Osteocyte (in vitro differentiated cells): ENCODE data around the gene ING2. TPM values are rescaled to one million over a fixed set of nuclear protein-coding genes. Genes with fewer than 3 reads are reported as not detected.
"Not testable (repeated sequence)": the region's sequence is repeated elsewhere in the genome, so short reads cannot be mapped to it uniquely, and the experiment has no call there.

Experiments
- DNase-seq: peaks from one replicate; pipeline ENCODE4 v3.0.0; 2021; ENCODE audit warnings: mixed read lengths; ENCODE audit not compliant: unreplicated experiment; ENCODE audit errors: extremely low spot score
- H3K27ac Mint-ChIP-seq: one replicate; pipeline ENCODE4 v1.8.0; 2021; ENCODE audit warnings: mild to moderate bottlenecking, mixed read lengths; ENCODE audit not compliant: unreplicated experiment
- H3K27me3 Mint-ChIP-seq: one replicate; pipeline ENCODE4 v1.8.0; 2021; ENCODE audit warnings: mixed read lengths; ENCODE audit not compliant: unreplicated experiment
- H3K36me3 Mint-ChIP-seq: one replicate; pipeline ENCODE4 v1.8.0; 2021; ENCODE audit warnings: mixed read lengths; ENCODE audit not compliant: unreplicated experiment
- H3K4me1 Mint-ChIP-seq: one replicate; pipeline ENCODE4 v1.8.0; 2021; ENCODE audit warnings: mixed read lengths; ENCODE audit not compliant: unreplicated experiment
- H3K4me3 Mint-ChIP-seq: one replicate; pipeline ENCODE4 v1.8.0; 2021; ENCODE audit warnings: mild to moderate bottlenecking, moderate library complexity, mixed read lengths; ENCODE audit not compliant: unreplicated experiment
- H3K9me3 Mint-ChIP-seq: one replicate; pipeline ENCODE4 v1.8.0; 2021; ENCODE audit warnings: mixed read lengths; ENCODE audit not compliant: unreplicated experiment
- long read RNA-seq: library from polyadenylated mRNA; unstranded; transcript quantifications from one replicate; pipeline ENCODE4 v2.0.0, GENCODE V29; 2021
- total RNA-seq: library from RNA; stranded (reverse); gene quantifications from 2 replicates; pipeline ENCODE4 v1.2.1, GENCODE V29; 2021
- TF ChIP-seq, protein P1 (sequence below): fragments of 200-600 bp; sonication (generic); IDR thresholded peaks from 2 replicates; pipeline ENCODE4 v1.5.0; 2021; ENCODE audit warnings: antibody characterized with exemption, mild to moderate bottlenecking, moderate library complexity

Gene ING2, protein sequence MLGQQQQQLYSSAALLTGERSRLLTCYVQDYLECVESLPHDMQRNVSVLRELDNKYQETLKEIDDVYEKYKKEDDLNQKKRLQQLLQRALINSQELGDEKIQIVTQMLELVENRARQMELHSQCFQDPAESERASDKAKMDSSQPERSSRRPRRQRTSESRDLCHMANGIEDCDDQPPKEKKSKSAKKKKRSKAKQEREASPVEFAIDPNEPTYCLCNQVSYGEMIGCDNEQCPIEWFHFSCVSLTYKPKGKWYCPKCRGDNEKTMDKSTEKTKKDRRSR
- 7.0 and 10.2 TPM in 2 replicates for total RNA-seq
- long read RNA-seq, partial matches to known transcripts: 0 of 2 reads
- long read RNA-seq, other reads (novel, unspliced or antisense): 0 of 2 reads

GRCh38 chr4:183504930-183505610 lies at the start of gene ING2:
ING2 (plus strand) TSS chr4:183505058; CDS start chr4:183505196, 138 bp downstream.
- H3K9me3 Mint-ChIP-seq: no peaks in the 10 kb centered on the region
- peak within 1 kb of the TSS; percentile 98 for H3K27ac Mint-ChIP-seq
- DNase-seq: no peak
- TF ChIP-seq, protein P1, sequence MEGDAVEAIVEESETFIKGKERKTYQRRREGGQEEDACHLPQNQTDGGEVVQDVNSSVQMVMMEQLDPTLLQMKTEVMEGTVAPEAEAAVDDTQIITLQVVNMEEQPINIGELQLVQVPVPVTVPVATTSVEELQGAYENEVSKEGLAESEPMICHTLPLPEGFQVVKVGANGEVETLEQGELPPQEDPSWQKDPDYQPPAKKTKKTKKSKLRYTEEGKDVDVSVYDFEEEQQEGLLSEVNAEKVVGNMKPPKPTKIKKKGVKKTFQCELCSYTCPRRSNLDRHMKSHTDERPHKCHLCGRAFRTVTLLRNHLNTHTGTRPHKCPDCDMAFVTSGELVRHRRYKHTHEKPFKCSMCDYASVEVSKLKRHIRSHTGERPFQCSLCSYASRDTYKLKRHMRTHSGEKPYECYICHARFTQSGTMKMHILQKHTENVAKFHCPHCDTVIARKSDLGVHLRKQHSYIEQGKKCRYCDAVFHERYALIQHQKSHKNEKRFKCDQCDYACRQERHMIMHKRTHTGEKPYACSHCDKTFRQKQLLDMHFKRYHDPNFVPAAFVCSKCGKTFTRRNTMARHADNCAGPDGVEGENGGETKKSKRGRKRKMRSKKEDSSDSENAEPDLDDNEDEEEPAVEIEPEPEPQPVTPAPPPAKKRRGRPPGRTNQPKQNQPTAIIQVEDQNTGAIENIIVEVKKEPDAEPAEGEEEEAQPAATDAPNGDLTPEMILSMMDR: no peak
- peaks cover 27% of the 10 kb centered on the region for H3K4me1 Mint-ChIP-seq
- H3K4me3 Mint-ChIP-seq: peak within 1 kb of the TSS; percentile 80
- peaks cover under 1% of the 10 kb centered on the region for H3K36me3 Mint-ChIP-seq
- no peaks in the 10 kb centered on the region for H3K27me3 Mint-ChIP-seq

DNA sequence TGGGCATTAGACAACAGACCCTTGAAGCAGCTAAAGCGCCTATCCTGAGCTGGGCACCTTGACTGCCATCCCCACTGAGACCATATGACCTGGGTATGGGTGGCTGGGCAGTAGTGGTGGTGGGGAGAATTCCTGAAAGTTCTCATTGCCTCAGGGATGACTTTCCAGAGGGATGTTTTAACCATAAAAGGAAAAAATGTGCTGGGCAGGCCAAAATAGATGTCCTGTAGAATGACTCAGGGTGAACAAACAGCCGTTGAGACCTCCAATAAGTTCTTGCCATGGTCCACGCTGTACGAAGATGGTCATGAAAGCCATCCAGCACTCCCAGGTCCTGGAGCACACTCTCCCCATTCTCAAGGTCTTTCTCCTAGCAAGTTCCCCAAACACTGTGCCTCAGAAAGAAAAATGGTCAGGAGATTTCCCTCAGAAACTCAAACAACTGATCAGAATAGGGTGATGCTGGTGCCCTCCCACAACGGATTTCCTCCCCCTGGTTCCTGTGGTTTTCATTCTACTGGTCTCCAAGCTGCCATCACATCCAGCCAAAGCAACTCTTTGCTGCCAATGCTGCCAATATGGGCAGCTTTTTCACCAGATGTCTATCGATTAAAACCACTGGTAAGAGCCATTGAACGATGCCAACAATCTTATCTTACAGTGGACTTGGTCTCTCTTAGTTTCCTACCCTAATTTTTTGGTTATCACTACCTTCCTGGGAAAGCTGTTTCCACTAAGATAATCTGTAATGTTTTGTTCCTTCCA lies 49.2 kb upstream of the ING2 start:
- H3K4me3 Mint-ChIP-seq: no peak overlapping the region
- H3K4me1 Mint-ChIP-seq: peaks cover 1% of the 10 kb centered on the region
- H3K36me3 Mint-ChIP-seq: peaks cover 3% of the 10 kb centered on the region
- no peaks in the 10 kb centered on the region for H3K9me3 Mint-ChIP-seq
- no peak overlapping the region for H3K27ac Mint-ChIP-seq
- no peaks in the 10 kb centered on the region for H3K27me3 Mint-ChIP-seq
- DNase-seq: no peak
- TF ChIP-seq, protein P1: no peak

DNA sequence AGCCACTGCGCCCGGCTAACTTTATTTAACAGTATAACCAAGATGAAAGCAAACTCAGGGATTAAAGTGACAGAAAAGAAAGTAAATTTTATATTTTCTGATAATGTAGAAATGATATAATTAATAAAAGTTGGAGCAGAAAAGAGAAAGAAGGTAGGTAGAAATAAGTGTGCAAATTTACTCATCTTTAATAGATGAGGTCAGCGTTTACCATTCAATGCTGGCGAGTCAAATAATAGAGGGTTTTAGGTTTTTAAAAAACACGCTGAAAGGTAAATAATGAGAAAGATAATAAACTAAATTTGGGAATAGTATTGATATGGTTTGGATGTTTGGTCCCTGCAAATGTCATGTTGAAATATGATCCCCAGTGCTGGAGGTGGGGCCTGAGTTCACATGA lies 46.9 kb upstream of the ING2 start:
- Mint-ChIP-seq H3K27ac (no peak overlapping the region), H3K9me3 (no peaks in the 10 kb centered on the region), H3K27me3 (no peaks in the 10 kb centered on the region), H3K4me3 (no peak overlapping the region), H3K36me3 (peaks cover 3% of the 10 kb centered on the region), H3K4me1 (peaks cover 1% of the 10 kb centered on the region)
- DNase-seq: no peak
- TF ChIP-seq, protein P1: no peak

DNA sequence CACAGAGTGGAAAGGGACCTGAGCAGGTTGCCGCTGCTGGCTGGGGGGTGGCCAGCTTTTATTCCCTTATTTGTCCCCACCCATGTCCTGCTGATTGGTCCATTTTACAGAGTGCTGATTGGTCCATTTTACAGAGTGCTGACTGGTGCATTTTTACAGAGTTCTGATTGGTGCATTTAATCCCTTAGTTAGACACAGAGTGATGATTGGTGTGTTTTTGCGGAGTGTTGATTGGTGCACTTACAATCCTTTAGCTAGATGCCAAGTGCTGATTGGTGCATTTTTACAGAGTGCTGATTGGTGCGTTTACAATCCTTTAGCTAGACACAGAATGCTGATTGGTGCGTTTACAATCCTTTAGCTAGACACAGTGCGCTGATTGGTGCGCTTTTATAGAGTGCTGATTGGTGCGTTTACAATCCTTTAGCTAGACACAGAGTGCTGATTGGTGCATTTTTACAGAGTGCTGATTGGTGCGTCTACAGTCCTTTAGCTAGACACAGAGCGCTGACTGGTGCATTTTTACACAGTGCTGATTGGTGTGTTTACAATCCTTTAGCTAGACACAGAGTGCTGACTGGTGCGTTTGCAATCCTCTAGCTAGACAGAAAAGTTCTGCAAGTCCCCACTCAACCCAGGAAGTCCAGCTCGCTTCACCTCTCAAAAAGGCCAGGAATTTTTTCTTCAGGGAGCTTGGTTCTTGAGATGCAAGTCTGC lies 40.8 kb upstream of the ING2 start:
- H3K27ac Mint-ChIP-seq, H3K4me3 Mint-ChIP-seq, H3K27me3 Mint-ChIP-seq, H3K36me3 Mint-ChIP-seq, H3K9me3 Mint-ChIP-seq, H3K4me1 Mint-ChIP-seq, DNase-seq: not testable (repeated sequence)

DNA sequence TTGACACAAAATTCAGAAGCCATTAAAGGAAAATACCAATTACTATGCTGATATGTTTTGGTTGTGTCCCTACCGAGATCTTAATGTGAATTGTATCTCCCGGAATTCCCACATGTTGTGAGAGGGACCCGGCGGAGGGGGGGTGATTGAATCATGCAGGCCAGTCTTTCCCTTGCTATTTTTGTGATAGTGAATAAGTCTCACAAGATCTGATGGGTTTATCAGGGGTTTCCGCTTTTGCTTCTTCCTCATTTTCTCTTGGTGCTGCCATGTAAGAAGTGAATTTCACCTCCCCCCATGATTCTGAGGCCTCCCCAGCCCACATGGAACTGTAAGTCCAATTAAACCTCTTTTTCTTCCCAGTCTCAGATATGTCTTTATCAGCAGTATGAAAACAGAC lies 39.0 kb upstream of the ING2 start:
- H3K27ac Mint-ChIP-seq, H3K27me3 Mint-ChIP-seq, H3K9me3 Mint-ChIP-seq, H3K4me1 Mint-ChIP-seq, DNase-seq, H3K36me3 Mint-ChIP-seq, H3K4me3 Mint-ChIP-seq: not testable (repeated sequence)
